ENCODE measurements around the gene TPO.

Gene TPO

DNA sequence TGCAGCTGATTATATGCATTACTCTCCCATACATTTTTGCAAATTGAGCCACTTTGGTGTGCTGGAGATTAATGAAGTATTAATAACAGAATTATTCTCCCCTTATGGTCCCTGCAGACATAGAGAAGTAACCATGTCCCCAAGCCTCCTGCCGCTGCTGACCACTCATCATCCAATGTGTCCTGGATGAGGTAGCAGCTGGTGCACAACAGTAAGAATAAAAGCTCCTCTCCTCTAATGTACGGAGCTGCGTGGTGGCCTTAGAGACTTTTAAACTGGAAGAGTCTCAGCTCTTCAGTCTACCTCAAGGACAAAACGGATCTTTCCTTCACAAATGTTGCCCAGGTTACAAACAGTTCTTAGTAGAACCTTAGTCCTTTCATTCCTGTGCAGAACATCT, 37.7 kb downstream of the TPO start:
- DNase-seq (no peak), ATAC-seq (no peak)

DNA sequence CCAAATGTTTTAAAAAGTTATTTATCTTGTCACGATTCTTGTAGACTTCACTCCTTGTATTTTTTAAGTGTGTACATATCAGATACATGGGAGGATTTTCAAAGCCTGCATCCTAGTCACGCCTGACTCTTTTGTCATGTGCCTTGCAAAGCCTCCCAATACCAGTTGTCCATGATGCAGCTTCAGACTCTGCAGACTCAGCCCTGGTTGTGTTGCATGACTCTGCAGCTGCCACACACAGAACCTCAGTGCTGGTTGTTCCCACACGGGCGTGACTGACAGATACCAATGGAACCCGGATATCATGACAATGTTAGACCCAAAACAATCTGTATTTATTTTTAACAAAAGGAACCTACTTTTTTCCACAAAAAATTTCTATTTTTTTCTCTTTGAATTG, 38.2 kb downstream of the TPO start:
- no peak for ATAC-seq

GRCh38 chr2:1453561-1453960, 40.3 kb downstream of the TPO start:
- DNase-seq (no peak), ATAC-seq (no peak)

More for the DNA sequence above, 38.2 kb downstream of the TPO start:
- no peak for DNase-seq

GRCh38 chr2:1454346-1454745, 41.1 kb downstream of the TPO start:
- ATAC-seq, result no peak
- no peak for DNase-seq

- ATAC-seq (no peak), DNase-seq (no peak)
Observed at GRCh38 chr2:1455466-1455865, 42.2 kb downstream of the TPO start.

DNA sequence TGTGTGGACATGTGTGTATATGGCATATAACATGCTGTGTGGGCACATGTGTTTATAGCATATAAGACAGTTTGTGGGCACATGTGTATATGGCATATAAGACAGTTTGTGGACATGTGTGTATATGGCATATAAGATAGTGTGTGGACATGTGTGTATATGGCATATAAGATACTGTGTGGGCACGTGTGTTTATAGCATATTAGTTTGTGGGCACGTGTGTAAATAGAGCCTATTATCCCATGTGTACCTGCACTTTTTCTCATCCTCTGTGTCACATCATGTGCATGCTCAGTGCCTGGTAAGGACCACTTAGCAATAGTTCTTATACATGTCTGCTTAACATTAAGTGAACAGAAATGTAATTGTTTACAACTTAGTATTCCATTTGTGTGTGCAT, 45.2 kb downstream of the TPO start:
- ATAC-seq, result no peak
- no peak for DNase-seq

GRCh38 chr2:1459727-1460126, 46.5 kb downstream of the TPO start:
- no peak for ATAC-seq
- no peak for DNase-seq

DNA sequence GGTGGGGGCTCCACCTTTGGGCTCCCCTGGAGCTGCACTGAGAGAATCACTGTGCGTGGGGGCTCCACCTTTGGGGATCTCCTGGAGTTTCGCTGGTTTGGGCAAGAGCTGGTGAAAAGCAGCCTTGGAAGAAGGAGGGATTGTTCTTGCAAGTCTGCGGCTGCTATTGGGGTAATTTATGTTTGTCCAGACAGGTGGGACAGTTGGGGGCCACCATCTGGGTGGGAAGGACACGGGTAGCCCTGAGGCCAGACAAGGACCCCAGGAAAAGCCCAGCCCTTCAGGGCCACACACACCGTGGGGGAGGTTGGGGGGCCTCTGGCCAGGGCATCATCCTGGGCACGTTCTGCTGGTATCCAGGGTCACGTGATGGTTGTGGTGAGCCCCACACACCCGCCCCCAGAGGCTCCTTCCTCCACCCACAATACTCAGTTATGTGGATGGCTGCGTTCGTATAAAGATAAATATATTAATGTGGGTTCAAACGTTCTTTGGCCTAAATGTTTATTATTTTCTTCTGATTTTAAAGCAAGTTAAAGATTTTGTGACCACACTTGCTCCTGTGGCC, 47.7 kb downstream of the TPO start:
- DNase-seq, result no peak
- no peak for ATAC-seq

DNA sequence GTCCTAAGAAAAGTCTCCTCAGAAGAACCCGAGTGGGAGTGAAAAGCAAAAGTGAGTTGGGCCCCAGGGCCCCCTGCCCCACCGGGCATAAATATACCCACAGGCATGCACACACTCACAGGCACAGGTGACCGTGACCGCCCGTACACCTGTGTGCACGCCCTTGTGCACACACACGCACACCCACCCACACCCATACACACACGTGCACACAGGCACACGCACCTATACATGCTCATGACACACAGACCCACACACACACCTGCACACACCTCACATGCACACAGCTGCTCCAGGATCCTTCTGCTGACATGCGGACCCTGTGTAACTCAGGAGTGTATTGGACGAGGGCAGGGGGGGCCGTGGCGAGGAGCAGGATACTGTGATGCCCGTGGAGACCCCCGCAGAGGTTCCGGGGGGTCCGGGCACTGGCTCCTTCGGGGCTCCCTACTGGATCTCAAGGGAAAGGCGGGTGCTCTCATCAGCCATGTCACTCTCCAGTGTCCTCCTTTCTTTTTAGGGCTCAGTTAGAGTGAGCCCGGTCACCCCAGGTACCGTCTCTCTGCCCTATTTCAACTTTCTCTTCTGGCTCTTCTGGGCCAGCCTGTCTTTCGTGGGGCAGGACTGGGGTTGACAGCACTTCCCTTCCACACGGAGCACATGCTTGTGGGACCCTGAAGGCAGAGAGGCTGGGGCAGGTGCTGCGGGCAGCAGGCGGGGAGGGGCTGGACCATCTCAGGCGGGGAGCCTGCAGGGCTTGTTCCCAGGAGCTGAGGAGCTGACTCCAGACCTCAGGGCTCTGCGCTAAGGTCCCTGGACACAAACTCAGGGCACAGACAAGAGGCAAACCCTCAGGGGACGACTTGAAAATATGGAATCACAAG, 48.5 kb downstream of the TPO start:
- no peak for ATAC-seq
- DNase-seq, result no peak

DNA sequence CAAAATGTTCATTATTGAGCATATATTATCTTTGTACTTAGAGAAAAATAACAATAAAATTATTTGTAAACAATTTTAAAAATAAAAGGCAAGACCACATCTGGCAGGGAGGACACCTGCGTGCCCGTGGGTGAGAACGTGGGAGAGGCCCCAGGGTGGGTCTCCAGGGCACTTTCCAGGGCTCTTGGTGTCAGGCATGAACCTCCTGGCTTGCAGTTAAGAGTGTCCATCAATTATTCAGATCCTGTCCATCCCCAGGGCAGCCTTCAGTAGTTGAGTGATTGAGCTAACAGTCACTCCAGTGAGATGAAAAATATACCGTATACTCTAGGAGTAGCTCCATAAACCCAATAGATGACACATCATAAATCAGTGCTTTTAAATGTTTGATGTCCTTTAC, 49.7 kb downstream of the TPO start:
- no peak for ATAC-seq
- no peak for DNase-seq

- ATAC-seq, result no peak
- DNase-seq, result no peak
Observed at GRCh38 chr2:1472350-1472749, 59.1 kb downstream of the TPO start.

- ATAC-seq, result no peak
- DNase-seq, result no peak
Observed at GRCh38 chr2:1476617-1477195, 63.4 kb downstream of the TPO start.

DNA sequence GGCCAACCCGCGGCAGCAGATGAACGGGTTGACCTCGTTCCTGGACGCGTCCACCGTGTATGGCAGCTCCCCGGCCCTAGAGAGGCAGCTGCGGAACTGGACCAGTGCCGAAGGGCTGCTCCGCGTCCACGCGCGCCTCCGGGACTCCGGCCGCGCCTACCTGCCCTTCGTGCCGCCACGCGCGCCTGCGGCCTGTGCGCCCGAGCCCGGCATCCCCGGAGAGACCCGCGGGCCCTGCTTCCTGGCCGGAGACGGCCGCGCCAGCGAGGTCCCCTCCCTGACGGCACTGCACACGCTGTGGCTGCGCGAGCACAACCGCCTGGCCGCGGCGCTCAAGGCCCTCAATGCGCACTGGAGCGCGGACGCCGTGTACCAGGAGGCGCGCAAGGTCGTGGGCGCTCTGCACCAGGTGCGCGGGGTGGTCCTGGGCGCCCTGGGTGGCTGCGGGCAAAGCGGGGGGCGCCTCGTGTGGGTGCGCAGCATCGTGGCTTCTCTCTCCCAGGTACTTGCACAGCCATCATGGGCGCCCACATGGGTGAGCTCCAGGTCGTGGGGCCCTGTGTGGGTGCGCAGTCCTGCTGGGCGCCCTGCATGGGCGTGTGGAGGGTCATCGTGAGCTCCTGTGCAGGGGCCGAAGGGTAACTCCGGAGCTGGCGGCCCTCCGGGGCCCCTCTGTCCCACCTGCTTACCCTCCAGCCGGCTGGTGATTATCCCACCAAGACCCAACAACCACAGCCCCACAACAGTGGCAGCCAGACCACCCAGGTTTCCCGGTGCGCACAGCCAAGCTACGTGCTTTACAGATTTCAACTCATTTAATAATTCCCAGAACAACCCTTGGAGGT, 64.2 kb downstream of the TPO start:
- DNase-seq, result no peak

DNA sequence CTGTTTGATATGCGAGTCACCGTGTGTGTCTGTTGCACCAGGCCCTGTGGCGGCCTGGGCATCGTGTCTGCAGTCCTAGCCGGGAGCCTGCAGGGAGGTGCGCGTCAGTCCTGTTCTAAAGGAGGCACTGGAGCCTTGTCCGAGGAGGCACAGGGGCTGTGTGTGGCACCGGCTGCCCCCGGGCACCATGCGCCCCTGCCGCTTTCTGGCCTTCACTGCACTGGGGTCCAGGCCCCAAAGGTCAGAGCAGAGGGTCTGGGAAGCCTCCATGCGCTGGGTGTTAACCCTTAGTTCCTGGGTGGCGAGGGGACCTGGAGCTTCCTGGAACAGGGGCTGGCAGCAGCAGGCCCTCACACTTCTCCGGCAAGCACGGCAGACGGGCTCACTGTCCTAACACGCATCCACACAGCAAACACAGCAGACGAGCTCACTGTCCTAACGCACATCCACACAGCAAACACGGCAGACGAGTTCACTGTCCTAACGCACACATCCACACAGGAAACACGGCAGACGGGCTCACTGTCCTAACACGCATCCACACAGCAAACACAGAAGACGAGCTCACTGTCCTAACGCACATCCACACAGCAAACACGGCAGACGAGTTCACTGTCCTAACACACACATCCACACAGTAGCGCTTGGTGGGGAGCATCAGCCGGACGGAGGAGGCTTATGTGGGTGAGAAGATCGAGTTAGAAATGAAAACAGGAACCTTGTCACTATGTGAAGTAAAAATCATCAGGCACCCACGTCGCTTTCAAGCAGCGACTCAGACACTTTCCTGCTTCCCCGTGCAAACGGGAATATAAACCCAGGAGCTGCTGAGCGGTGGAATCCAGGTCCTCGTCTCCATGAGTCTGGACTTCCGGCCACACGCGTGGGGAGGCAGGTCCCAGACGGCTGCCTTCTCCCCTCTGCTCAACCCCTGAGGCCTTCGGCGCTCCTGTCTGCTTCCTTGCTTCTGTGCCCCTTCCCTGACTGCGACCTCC, 65.3 kb downstream of the TPO start:
- no peak for ATAC-seq
- no peak for DNase-seq

More for the DNA sequence above, 64.2 kb downstream of the TPO start:
- ATAC-seq, result no peak

- ATAC-seq, result no peak
Observed at GRCh38 chr2:1479346-1479745, 66.1 kb downstream of the TPO start.

DNA sequence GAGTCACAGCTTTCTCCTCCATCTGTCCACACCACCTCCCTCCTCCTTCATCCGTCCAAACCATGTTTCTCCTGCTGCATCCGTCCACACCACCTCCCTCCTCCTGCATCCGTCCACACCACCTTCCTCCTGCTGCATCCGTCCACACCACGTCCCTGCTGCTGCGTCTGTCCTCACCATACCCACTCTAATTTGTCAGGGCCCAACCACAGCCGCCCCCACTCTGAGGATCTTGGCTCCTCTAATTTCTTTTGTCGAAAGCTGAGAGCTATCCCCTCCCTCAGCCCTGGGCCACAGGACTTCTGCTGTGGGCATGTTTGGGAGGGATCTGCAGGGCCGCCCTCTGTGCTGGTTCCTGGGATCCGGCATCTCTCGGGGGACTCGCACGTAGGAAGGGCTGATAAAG, 67.4 kb downstream of the TPO start:
- DNase-seq, result no peak
- ATAC-seq, result no peak

More at GRCh38 chr2:1479346-1479745, 66.1 kb downstream of the TPO start:
- DNase-seq, result no peak

DNA sequence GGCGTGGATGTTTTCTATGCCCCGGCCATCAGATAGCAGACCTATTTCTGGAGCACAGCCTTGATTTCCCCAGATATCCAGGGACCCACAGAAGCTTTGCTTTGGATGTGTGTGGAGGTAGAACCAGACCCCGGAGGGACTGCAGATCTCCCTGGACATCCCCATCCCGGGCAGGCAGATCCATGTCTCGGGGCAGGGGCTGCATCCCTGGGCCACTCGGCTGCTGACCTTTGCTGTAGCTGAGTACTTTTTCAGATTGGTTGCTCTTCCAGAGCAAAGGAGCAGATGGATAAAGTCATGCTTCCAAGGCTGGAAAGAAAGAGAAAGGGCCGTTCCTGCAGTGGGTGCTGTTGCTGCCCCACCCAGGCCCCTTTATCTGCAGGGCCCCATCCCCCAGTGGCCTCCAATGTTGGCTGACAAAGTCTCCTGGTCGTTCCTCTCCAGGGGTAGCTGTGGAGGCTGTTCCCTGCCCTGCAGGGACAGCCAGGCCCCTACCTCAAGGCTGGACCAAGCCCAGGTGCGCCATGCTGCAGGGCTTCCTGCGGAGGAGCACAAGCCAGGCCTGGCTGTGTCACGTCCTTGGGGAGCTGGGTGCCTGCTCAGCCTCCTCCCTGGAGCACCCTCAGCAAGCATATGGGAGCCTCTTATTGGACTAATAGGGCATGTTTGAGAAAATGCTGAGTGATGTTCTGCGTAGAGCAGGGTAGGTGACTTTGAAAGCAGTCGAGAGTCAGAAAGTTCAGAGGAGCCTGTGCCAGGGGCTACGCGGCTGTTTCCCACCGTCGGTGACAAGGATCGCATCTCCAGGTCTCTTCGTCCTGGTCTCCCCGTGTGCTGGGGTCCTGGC, 68.4 kb downstream of the TPO start:
- no peak for ATAC-seq
- no peak for DNase-seq

DNA sequence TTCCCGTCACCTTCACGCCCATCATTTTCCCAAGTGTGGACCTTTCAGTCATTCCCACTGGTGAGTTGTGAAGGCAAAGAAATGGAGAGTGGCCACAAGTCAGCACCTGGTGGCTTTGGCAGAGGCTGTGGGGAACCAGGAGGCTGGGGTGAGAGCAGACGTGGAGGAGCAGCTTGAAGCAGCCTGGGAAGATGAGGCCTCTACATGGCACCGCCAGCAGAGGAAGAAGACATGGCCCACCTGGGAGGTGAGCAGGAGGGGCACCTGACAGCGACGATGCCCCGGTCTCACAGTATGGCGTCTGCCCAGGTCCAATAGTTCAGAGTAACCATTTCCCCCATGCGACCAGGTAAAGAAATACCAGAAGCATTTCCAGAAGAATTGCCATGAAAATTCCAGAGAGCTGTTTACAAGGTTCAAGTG, 69.0 kb downstream of the TPO start:
- ATAC-seq, result no peak
- DNase-seq, result no peak

- DNase-seq, result no peak
- ATAC-seq, result no peak
Observed at GRCh38 chr2:1482981-1483380, 69.7 kb downstream of the TPO start.

- no peak for ATAC-seq
- no peak for DNase-seq
Observed at GRCh38 chr2:1483551-1483950, 70.3 kb downstream of the TPO start.
